OCI-LY3 (cell line): ENCODE measurements around the gene VPS13C.

Experiments
- EZH2phosphoT487 ChIP-seq: fragments of 200-600 bp; shearing (Covaris generic); IDR thresholded peaks from 2 replicates; pipeline ENCODE4 v1.6.1; 2018; ENCODE audit warnings: antibody characterized with exemption, mixed run types, low read depth
- TF ChIP-seq, protein P1 (sequence below): fragments of 200-600, 300-600 bp; sonication (generic); IDR thresholded peaks from 2 replicates; pipeline ENCODE4 v1.5.1; 2014; ENCODE audit warnings: antibody characterized with exemption, low read length, low read depth

DNA sequence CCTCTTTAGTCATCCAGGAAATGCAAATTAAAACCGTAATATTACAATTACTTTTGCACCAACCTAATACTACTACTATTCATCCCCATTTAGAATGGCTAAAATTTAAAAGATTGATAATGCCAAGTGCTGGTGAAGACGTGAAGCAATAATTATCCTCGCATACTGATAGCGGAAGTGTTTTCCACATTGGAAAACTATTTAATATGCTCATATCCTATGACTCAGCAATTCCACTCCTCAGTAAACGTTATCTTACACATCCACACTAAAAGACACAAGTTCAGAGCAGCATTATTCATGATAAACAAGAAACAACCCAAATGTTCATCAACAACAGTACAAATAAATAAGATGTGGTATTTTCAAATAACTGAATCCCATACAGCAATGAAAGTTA lies 70.6 kb downstream of the VPS13C start:
- TF ChIP-seq, protein P1, sequence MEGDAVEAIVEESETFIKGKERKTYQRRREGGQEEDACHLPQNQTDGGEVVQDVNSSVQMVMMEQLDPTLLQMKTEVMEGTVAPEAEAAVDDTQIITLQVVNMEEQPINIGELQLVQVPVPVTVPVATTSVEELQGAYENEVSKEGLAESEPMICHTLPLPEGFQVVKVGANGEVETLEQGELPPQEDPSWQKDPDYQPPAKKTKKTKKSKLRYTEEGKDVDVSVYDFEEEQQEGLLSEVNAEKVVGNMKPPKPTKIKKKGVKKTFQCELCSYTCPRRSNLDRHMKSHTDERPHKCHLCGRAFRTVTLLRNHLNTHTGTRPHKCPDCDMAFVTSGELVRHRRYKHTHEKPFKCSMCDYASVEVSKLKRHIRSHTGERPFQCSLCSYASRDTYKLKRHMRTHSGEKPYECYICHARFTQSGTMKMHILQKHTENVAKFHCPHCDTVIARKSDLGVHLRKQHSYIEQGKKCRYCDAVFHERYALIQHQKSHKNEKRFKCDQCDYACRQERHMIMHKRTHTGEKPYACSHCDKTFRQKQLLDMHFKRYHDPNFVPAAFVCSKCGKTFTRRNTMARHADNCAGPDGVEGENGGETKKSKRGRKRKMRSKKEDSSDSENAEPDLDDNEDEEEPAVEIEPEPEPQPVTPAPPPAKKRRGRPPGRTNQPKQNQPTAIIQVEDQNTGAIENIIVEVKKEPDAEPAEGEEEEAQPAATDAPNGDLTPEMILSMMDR, result no peak
- TF ChIP-seq EZH2phosphoT487, result no peak
